Stimulated activated naive CD4-positive, alpha-beta T cell treated with Interleukin-2 at 50 U/mL for 16 hours (primary cell): ENCODE results near the gene ITPKC.
"Not testable (repeated sequence)": the region's sequence is repeated elsewhere in the genome, so short reads cannot be mapped to it uniquely, and the experiment has no call there.

Experiments
- DNase-seq: peaks from one replicate; lab custom pipeline; 2025; lab: John Stamatoyannopoulos, UW

Gene ITPKC

GRCh38 chr19:40766385-40766784, 49.5 kb downstream of the ITPKC start:
- not testable (repeated sequence) for DNase-seq

DNA sequence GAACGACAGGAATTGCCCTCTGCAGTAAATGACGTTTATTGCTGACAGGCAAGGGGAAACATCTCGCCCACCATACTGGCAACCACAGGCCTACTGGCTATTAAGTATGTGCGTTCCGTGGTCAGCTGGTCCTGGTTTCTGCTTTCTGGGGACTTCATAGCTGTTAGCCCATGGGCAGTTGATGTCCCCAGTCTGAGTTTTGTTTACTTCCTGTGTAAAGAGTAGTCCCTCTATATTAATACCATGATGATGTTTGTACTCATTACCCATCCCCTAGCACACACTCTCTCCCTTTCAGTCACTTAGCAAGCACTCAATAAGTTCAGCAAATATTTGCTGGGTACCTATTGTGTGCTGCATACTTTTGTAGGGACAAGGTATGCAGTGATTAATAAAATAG, 52.0 kb downstream of the ITPKC start:
- no peak for DNase-seq

- DNase-seq: not testable (repeated sequence)
Measured at GRCh38 chr19:40771101-40771862, 54.4 kb downstream of the ITPKC start.

DNA sequence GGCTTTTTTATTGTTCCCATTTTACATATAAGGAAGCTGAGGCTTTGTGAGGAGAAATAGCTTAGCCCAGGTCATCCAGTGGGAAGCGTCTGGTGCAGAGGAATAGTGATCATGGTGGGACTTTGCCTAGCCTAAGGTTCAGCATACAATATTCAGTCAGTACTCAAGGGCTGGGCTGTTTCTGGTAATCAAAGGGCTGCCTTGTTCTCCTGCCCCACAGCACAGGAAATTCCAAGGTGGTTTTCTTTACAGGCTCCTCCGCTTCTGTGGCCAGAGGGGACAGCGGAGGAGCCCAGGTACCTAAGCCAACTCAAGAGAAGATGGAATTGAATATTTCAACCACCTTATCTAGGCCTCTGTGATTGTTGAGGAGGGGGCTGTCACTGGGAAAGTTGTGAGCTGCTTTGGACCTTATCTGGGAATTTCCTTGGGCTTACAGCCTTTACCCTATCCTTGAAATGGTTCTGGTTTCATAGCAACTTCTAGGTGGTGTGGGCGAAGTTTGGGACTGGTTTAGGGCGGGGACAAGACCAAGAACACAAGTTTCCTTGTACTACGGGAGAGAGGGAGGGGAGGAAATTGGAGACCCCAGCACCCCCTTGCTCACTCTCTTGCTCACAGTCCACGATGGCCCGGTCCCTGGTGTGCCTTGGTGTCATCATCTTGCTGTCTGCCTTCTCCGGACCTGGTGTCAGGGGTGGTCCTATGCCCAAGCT, 58.2 kb downstream of the ITPKC start, which contains the start of gene MIA:
MIA (plus strand) TSS at position 606 of the 716 bp plus-strand sequence; CDS start at position 628, 22 bp downstream.
- no peak for DNase-seq

- no peak for DNase-seq
Measured at GRCh38 chr19:40775632-40776022, 58.7 kb downstream of the ITPKC start.

GRCh38 chr19:40776364-40776763, 59.5 kb downstream of the ITPKC start:
- no peak for DNase-seq

GRCh38 chr19:40776932-40777644, 60.2 kb downstream of the ITPKC start:
- peak; percentile 86 for DNase-seq

- DNase-seq: no peak
Measured at GRCh38 chr19:40777645-40777936, 60.7 kb downstream of the ITPKC start.

GRCh38 chr19:40777937-40778705, 61.2 kb downstream of the ITPKC start, which contains the start of gene RAB4B:
RAB4B (plus strand) TSS chr19:40778247; CDS start chr19:40778376, 129 bp downstream.
- peak; percentile 100 for DNase-seq

GRCh38 chr19:40778706-40779284, 61.9 kb downstream of the ITPKC start:
- DNase-seq: no peak

- no peak for DNase-seq
Measured at GRCh38 chr19:40780582-40780981, 63.7 kb downstream of the ITPKC start.

DNA sequence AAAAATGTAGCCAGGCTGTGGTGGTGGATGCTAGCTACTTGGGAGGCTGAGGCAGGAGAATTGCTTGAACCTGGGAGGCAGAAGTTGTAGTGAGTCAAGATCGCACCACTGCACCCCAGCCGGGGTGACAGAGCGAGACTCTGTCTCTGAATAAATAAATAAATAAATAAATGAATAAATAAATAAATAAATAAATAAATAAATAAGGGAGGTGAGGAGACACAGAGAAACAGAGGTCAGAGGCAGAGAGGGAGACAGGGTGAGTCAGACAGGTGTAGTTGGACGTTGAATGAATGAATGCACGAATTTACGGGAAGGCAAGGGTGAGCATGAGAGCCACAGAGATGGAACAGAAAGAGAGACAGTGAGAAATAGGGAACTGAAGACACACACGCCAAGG, 64.2 kb downstream of the ITPKC start:
- DNase-seq: no peak

- no peak for DNase-seq
Measured at GRCh38 chr19:40783711-40784110, 66.8 kb downstream of the ITPKC start.

- not testable (repeated sequence) for DNase-seq
Measured at GRCh38 chr19:40784146-40784545, 67.2 kb downstream of the ITPKC start.

- DNase-seq: no peak
Measured at GRCh38 chr19:40785526-40785925, 68.6 kb downstream of the ITPKC start.

GRCh38 chr19:40786060-40787037, 69.4 kb downstream of the ITPKC start:
- DNase-seq: no peak
